DMS79 (cell line): ENCODE results near the gene TP53RK.

ENCODE experiments used
- DNase-seq: peaks from one replicate; lab custom pipeline; 2025; lab: John Stamatoyannopoulos, UW

The TP53RK gene

DNA sequence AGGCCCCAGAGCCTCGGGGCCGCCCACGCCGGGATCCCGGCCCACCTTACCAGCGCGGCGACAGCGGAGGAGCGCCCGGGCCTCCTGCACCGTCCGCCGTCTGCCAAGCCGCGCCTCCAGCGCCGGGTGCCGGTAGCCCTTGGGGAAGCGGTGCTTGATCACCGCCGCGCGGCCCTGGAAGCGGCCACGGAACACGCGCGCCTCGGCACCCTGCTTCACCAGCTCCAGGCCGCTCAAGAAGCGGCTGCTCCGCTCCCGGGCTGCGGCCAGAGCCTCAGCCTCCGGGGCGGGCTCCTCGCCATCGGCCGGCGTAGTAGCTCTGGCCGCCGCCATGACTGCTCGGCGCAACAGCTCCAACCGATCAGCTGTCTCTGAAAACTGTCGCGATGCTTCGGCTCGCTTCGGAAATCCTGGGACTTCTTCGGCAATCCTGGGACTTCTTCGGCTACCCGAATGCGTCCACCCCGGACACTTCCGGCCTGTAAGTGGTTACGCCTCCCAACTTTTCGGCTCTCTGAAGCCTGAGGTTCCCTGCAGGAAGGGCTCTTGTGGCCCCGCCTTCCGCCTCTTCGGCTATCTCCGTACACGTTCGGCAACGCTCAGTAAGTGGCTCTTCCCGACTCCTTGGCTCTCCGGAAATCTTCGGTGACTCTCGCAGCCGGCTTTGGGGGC is at the start of gene TP53RK:
Gene TP53RK (minus strand): TSS at position 363 of the 672 bp plus-strand sequence. CDS start 30 bp downstream, at position 333.
- DNase-seq: peak; percentile 92

DNA sequence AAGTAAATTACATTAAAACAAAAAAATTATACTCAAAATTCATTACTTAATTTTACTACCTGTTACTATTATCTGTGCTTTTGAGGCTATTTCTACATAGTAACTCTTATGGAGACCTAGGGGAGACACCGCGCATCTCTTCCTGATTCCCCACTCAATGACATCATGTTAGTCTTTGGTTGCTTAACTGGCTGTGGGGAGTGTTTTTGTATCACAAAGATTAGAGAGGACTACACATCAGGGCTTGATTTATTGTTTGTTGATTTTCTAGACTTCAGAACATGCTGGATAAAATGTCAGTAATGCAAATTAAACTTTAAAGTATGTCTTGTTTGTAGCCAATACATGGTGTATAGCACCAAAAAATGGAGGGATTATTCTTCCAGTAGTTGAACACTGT is 46.2 kb upstream of the TP53RK start:
- DNase-seq: no peak

DNA sequence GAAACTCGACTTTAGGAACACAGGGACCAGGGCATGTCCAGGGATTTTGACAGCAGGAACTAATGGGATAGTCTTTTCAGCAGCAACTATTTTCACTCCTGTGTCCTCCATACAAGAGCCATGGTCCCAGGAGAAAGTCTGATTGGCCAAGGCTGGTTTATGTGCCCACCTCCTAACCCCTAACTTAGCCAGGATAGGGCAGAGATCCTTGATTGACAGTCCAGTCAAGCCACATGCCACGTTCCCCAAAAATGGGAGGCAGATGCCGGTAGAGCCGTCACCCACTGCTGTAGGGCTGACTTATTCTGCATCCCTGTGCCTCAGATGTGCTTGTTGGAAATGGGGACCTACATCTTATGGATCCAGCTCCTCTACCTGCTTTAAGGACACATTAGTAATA is 42.5 kb upstream of the TP53RK start:
- DNase-seq: no peak

DNA sequence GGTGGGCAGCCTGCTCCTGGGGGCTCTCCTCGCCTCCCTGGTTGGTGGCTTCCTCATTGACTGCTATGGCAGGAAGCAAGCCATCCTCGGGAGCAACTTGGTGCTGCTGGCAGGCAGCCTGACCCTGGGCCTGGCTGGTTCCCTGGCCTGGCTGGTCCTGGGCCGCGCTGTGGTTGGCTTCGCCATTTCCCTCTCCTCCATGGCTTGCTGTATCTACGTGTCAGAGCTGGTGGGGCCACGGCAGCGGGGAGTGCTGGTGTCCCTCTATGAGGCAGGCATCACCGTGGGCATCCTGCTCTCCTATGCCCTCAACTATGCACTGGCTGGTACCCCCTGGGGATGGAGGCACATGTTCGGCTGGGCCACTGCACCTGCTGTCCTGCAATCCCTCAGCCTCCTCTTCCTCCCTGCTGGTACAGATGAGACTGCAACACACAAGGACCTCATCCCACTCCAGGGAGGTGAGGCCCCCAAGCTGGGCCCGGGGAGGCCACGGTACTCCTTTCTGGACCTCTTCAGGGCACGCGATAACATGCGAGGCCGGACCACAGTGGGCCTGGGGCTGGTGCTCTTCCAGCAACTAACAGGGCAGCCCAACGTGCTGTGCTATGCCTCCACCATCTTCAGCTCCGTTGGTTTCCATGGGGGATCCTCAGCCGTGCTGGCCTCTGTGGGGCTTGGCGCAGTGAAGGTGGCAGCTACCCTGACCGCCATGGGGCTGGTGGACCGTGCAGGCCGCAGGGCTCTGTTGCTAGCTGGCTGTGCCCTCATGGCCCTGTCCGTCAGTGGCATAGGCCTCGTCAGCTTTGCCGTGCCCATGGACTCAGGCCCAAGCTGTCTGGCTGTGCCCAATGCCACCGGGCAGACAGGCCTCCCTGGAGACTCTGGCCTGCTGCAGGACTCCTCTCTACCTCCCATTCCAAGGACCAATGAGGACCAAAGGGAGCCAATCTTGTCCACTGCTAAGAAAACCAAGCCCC is 36.2 kb upstream of the TP53RK start:
- no peak for DNase-seq

DNA sequence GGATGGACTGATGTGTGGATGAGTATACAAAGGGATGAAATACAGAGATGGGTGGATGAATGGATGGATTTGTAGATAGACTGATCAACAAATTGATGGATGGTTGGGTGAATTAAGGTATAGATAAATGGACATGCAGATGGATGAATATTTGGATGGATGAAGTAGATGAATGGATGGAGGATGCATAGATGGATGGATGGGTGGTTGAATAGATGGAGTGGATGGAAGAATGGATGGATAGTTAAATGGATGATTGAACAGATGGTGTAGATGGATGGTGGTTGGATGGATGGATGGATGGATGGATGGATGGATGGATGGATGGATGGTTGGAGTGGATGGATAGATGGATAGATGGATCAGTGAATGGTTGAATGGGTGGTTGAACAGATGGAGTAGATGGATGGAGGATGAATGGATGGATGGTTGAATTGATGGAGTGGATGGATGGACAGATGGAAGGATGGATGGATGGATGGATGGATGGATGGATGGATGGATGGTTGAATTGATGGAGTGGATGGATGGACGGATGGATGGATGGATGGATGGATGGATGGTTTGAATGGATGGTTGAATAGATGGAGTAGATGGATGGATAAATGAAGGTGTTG is 35.2 kb upstream of the TP53RK start:
- no peak for DNase-seq

DNA sequence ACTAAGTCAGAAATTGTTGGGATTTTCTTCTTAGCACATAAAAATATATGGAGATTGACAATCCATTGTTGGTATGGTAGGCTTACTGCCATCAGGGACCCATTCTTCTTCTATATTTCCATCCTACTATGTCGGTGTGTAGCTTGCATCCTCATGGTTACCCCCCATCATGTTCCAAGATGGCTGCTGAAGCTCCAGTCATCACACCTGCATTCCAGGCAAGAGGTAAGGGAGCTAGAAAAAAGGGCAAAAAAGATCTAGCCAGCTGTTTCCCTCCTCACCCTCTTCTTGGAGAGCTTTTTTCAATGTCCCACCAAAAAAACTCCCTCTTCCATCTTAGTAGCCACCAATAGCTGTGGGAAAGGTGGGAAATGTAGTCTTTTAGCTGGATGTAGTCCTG is 33.8 kb upstream of the TP53RK start:
- DNase-seq: no peak

DNA sequence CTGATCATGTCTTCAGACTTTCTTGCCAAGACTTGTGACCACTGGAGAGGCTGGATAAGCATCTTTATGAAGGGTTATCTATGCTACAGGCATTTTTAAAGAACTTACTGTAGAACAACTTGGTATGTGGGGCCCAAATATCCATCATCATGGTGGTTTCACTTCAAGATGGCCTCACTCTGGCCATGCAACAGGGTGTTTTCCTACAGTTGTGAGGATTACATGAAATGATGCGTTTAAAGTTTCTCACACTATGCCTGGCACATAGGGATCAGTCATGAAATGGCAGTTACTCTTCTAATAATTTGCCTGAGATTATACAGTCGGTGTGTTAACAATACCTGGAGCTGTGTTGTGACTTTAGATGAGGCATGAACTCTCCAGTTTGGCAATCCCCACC is 33.2 kb upstream of the TP53RK start:
- no peak for DNase-seq

DNA sequence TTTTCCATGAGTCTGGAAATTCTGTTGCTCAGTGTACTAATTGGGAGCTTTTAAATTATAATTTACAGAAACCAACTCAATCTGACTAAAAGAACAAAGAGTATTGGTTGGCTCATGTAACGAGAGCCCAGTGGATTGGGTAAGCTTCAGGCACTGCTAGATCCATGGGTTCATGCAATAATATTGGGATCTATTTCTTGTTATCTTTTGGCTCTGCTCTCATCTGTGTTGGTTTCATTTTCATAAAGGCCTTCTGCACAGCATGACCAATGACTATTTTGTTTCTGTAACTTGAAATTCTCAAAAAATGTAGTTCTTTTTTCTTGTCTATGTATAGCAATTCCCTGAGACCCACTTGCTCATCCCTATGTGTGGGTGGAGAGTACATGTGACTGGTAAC is 32.2 kb upstream of the TP53RK start:
- no peak for DNase-seq

DNA sequence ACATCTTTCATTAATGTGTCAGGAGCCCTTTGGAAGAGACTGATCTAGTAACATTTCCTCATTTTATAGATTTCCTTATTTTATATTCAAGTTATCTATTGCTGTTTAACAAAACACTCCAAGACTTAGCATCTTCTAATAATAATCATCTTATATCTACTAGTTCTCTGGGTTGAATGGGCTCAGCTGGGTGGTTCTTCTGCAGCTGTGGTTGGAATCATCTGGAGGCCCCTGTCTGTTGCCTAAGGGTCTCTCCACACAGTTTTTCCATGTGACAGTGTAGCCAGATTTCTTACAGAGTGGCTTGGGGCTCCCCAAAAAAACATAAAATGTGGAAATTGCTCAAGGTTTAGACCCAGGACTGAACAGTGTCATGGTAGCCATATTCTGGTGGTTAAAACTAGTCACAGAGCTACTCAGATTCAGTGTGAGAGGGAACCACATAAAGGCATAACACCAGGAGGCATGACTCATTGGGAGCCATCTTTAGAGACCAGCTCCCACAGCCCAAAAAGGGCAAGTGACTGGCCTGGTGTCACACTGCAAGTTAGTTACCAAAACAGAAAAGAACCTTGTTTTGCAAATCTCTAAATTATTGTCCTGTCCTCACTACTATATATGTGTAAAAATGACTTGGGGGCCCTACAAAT is 31.7 kb upstream of the TP53RK start:
- DNase-seq: no peak

DNA sequence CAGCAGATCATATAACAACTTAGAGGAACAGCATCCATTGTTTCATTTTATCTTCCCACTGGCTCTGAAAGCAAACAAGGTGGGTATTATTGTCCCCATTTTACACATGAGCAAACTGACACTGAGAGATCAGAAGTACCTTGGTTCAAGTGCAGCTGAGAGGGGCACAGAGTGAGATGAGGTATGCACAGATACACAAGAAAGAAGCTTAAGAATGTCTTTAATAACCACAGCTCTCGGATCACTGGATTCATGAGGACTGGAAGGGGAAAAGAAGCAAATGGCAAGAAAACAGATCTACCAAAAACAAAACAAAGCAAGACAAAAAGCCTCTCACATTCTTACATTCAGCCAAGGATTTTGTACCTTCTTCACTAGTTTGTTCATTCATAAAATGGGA is 30.8 kb upstream of the TP53RK start:
- DNase-seq: no peak

DNA sequence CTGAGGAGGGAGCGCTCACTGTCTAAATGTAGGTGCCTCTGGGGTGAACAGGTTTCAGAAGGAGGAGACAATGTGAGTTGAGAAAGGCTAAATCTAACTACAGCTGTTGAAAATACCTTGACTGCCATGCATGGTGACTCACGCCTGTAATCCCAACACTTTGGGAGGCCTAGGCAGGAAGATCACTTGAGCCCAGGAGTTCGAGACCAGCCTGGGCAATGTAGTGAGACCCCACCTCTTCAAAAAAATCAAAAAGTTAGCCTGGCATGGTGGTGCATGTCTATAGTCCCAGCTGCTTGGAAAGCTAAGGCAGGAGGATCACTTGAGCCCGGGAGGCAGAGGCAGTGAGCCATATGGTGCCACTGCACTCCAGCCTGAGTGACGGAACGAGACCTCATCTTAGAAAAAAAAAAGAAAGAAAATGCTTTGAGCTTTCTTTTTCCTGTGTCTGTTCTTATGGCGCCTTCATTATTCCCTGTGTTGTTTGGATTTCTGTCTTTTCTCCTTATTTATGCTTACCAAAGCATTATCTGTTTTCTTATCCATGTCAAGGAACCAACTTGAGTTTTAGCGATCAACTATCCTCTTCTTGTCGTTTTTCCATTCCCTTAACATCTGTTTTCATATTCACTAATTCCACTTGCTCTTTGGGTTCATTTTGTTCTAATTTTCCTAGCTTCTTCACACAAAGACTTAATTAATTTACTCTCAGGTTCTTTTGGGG is 28.7 kb upstream of the TP53RK start:
- no peak for DNase-seq

DNA sequence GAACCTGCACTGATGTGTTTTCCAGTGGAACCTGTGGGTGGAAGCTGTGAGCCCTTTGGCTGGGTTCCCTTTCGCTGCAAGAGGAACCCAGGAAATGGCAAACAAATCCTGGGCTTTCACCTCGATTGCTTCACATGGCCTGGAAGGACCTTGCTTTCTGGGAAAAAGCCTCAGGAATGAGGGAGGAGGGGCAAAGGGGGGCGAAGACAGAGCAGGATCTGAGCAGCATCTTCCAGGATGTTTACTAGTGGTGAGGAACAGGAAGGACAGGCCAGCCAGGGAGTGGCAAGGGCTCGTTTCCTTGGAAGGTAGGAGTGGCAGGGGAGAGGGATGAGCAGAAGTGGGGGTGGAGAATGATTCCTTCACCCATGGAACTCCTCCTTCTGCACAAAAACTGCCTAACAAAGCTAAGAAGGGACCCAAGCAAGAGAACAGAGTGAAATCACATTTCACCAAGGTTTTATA is 26.1 kb upstream of the TP53RK start:
- no peak for DNase-seq

DNA sequence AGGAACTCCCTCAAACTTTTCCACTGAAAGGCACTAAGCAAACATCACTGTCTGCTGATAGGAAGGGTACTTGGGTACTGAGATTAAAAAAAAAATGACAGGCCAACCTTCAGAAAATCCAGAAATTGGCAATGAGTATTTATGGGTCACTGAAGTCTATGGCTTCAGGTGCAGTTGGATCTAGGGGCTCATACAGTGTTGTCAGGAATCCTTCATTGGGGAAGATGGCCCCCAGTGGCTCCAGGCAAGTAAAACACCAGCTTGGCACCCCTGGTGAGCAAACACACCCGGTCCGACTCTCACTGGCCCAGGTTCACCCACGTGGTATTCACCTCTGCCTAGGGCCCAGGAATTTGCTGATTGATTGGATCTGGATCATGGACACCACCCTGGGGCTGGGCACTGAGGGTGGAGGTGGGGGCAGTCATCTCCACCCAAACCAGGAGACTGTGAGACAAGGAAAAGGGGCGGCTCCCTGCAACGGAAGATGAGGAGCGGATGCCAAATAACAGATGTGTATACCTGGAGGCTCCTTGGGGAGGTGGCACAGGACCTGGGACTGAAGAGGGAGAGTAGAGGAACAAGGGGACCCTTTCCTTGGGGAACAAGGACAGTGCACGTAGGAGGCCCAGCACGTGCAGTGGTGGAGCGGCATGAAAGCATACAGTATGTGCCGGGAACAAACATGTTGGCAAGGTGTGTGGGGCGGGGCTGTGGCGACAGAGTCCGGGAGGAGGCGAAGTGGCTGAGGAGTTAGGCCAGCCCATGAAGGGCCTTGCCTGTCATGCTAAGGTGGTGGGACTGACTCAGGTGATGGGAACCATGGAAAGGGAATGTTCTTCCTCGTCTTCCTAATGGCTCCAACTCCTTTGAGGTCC is 25.0 kb upstream of the TP53RK start:
- DNase-seq: no peak

DNA sequence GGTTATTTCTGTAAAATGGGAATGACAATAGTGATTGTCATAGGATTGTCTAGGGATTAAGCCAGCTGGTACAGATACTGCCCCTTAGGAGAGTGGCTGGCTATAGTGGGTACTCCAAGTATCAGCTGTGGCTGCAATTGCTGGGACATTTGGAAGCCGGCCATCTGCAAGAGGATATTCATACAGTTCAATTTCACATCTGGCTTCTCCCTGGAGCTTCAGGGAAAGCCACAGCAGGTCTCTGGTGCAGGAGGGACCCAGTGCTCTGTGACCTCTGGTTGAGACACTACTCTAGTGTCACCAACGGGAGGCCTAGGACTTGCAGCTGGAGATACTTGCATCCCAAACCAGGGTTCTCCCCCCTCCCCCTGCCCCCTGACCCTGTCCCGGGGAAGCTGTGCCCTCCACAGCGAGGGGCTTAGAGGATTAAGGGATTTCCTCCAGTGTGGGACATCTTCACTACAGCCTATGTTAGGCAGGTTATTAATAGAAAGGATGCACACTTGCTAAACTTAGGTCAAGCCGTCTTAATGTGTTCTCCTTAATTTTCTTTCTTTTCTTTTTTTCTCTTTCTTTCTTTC is 22.9 kb upstream of the TP53RK start:
- DNase-seq: no peak

DNA sequence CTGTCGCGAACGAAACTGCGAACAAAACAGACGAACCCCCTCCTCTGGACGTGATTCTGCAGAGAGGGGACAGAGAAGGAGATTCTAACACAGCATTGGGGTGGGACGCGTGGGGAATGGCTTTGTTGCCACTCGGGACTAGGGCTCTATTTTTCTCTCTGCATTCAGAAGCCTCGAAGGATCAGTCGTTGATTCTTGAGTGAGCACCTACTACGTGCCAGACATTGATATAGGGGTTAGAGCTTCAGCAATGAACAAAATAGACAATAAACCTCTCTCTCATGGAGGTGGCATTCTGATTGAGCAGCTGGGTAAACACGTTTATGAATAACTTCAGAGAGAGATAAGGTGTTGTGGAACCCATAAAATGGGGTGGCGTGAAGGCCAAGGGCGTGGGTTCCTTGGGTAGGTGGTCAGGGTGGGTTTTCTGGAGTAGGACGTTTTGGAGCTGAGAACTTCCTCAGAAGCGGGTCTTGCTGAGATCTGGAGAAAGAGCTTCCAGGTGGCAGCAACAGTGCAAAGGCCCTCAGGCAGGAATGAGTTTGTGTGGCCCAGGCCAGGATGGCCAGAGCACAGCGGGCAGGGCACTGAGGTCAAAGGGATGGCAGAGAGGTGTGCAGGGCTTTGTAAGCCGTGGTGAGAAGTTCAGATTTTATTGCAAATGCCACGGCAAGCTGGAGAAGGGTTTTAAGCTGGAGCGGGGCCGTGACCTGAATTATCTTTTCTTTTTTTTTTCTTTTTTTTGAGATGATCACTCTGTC is 21.1 kb upstream of the TP53RK start:
- no peak for DNase-seq

DNA sequence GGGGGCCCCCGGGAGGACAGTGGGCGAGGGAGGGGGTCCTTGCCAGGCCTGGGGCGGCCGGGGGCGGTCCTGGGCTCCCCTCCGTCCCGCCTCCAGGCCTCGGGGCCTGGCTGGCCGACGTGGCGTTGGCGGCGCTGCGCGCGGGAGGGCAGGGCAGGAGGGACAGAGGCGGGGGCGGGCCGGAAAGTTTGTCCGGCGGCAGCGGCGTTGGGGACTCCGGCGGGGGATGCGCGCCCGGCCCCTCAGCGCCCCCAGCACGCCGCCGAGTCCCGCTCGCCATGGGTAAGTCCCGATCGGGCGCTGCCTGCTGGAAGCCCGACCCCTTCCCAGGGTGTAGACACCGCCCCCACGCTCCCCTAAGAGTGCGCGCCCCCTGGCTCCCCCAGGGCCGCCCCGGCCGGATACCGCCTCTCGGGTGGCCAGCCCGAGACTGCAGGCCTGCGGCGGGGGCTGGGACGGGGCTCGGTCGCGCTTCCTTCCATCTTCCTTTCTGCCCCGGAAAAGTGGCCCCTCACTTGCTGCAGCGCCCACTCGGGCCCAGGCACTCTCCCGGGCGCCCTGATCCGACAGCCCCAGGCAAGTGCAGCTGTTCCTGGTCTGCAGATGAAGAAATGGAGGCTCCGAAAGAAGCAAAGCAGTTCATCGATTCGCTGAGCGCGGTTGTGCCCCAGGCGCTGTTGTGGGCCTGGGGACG is 20.4 kb upstream of the TP53RK start, which contains the start of gene SLC2A10:
Gene SLC2A10 (plus strand): TSS at position 191 of the 694 bp plus-strand sequence. CDS start 88 bp downstream, at position 279.
- DNase-seq: no peak

DNA sequence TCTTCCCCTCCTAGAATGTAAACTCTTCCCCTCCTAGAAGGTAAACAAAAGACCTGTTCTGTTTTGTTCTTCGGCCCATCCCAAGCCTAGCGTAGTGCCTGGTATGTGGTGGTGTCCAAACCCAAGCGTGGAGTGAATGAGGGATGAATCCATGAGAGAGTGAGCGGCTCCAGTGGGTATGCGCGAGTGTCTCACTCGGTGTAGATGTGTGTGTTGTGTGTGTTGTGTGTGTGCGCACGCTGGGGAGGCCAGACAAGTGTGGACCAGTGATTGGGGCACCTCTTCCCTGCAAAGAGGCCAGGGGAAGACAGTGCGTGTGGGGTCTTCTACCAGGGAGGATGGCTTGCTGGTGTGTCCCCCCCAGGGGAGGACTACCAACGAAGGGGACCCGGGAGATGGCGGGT is 19.8 kb upstream of the TP53RK start:
- no peak for DNase-seq

DNA sequence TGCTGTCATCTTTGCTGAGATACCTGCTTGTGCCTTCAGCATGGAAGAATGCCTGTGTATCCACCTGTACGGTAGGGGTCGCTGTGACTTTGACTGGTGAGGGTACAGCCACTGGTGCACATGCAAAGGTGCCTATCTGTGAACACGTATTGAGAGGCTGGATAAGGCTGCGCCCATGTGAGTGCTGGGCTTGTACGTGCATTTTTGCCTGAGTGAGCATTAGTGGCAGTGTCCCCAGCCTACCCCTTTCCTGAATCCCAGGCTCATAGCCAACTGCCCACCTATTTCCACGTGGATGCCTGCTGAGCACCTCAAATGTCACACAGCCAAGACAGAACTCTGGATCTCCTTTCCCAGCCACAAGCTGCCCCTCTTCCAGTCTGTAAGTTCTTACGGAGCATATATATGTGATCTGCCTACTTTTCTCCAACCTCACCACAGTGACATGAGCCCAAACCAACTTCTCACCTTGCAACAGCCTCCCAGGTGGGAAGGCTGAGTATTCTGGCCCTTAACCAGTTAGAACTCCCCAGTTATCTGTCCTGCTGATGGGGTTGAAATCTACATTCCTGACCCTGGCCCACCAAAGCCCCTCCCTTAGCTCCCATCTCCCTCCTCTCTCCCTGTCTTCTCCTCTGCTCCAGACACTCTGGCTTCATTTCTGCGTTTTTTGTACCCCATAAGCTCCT is 19.1 kb upstream of the TP53RK start:
- no peak for DNase-seq
